ENCODE results near the gene DNAAF3.
"Not testable (repeated sequence)": the region's sequence is repeated elsewhere in the genome, so short reads cannot be mapped to it uniquely, and the experiment has no call there.

DNAAF3 gene

DNA sequence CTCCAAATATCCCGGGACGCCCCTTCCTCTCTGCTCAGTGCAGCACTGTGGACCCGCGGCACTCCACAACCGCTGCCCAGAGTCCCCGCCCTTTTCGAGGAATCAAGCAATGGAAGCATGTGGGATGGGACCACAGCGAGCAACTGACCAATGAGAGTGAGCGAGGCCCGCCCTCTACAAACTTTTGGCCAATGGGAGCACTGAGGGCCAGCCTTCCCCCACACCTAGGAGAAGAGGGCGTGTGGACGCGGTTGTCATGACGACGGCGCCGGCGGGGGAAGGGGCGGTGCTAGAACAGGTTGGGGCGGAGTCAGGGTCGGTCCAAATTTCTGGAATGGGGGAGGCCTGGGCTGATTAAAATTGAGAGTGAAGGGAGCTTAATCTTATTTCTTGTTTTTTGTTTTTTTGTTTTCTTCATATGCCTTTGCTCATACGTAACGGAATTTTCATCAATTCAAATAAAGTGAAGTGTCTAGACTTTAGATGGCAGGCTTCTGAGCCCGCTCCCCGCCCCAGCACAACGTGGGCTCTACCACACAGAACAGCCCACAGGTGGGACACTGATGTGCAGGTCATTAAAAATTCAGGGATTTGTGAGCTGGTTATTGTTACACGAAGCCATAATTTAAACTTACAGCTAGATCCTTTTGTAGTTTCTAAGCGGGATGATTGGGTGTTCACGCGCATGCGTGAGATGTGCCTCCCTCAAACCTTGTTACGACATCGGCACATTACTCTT is at the start of gene DNAAF3:
Gene DNAAF3, minus strand, starts transcription at position 84 of the 739 bp plus-strand sequence. CDS start 200 bp downstream, outside the sequence.
- Histone ChIP-seq H3K9ac (ENCODE audit: low read length) (no peak within 1 kb of the TSS), H3K36me3 (ENCODE audit: control insufficient read depth, insufficient read depth, low read length, severe bottlenecking) (no peaks in the 10 kb centered on the region), H3K4me1 (ENCODE audit: control insufficient read depth, insufficient read depth, low read length) (peaks cover 6% of the 10 kb centered on the region), H3K9me3 (ENCODE audit: control insufficient read depth, low read length) (no peaks in the 10 kb centered on the region), H3K4me3 (ENCODE audit: low read length) (peak within 1 kb of the TSS; percentile 79), H3K27me3 (replicated peaks; ENCODE audit: control insufficient read depth, insufficient read depth, low read length) (peaks cover 20% of the 10 kb centered on the region)
- peak; percentile 97 for DNase-seq (ENCODE audit: low read depth)

GRCh38 chr19:55213547-55213946 is 47.1 kb upstream of the DNAAF3 start:
- Histone ChIP-seq H3K9ac (ENCODE audit: low read length) (no peak overlapping the region), H3K9me3 (ENCODE audit: control insufficient read depth, low read length) (peaks cover 8% of the 10 kb centered on the region), H3K36me3 (ENCODE audit: control insufficient read depth, insufficient read depth, low read length, severe bottlenecking) (no peaks in the 10 kb centered on the region), H3K4me3 (ENCODE audit: low read length) (no peak overlapping the region), H3K27me3 (replicated peaks; ENCODE audit: control insufficient read depth, insufficient read depth, low read length) (no peaks in the 10 kb centered on the region), H3K4me1 (ENCODE audit: control insufficient read depth, insufficient read depth, low read length) (peaks cover 15% of the 10 kb centered on the region)
- DNase-seq (ENCODE audit: low read depth) = no peak

DNA sequence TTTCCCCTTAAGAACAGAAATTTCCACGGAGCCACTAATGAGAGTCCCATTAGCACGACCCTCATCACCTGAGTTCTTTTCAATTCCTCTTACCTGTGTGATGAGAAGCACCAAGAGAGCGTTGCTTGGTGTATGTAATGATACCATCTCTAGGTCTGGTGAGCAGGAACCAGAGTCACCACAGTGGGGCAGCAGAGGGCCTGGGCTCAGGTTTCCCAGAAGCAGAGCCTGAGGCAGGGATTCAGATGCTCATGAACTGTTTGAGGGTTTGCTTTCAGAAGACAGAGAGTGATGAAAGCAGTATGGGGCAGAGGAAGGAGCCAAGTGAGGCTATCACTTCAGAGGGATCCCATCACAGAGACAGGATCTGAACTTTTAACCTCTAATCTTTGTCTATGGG is 46.0 kb upstream of the DNAAF3 start:
- Histone ChIP-seq H3K9ac (ENCODE audit: low read length) (no peak overlapping the region), H3K27me3 (replicated peaks; ENCODE audit: control insufficient read depth, insufficient read depth, low read length) (no peaks in the 10 kb centered on the region), H3K4me1 (ENCODE audit: control insufficient read depth, insufficient read depth, low read length) (peaks cover 15% of the 10 kb centered on the region), H3K9me3 (ENCODE audit: control insufficient read depth, low read length) (peaks cover 8% of the 10 kb centered on the region), H3K4me3 (ENCODE audit: low read length) (no peak overlapping the region), H3K36me3 (ENCODE audit: control insufficient read depth, insufficient read depth, low read length, severe bottlenecking) (no peaks in the 10 kb centered on the region)
- no peak for DNase-seq (ENCODE audit: low read depth)

GRCh38 chr19:55209693-55210472 is 43.5 kb upstream of the DNAAF3 start:
- DNase-seq (ENCODE audit: low read depth) = peak; percentile 70
- H3K4me3 ChIP-seq (ENCODE audit: low read length) = no peak overlapping the region
- peaks cover 8% of the 10 kb centered on the region for H3K9me3 ChIP-seq (ENCODE audit: control insufficient read depth, low read length)
- no peaks in the 10 kb centered on the region for H3K27me3 ChIP-seq (replicated peaks; ENCODE audit: control insufficient read depth, insufficient read depth, low read length)
- H3K36me3 ChIP-seq (ENCODE audit: control insufficient read depth, insufficient read depth, low read length, severe bottlenecking) = no peaks in the 10 kb centered on the region
- peaks cover 12% of the 10 kb centered on the region for H3K4me1 ChIP-seq (ENCODE audit: control insufficient read depth, insufficient read depth, low read length)
- H3K9ac ChIP-seq (ENCODE audit: low read length) = no peak overlapping the region

DNA sequence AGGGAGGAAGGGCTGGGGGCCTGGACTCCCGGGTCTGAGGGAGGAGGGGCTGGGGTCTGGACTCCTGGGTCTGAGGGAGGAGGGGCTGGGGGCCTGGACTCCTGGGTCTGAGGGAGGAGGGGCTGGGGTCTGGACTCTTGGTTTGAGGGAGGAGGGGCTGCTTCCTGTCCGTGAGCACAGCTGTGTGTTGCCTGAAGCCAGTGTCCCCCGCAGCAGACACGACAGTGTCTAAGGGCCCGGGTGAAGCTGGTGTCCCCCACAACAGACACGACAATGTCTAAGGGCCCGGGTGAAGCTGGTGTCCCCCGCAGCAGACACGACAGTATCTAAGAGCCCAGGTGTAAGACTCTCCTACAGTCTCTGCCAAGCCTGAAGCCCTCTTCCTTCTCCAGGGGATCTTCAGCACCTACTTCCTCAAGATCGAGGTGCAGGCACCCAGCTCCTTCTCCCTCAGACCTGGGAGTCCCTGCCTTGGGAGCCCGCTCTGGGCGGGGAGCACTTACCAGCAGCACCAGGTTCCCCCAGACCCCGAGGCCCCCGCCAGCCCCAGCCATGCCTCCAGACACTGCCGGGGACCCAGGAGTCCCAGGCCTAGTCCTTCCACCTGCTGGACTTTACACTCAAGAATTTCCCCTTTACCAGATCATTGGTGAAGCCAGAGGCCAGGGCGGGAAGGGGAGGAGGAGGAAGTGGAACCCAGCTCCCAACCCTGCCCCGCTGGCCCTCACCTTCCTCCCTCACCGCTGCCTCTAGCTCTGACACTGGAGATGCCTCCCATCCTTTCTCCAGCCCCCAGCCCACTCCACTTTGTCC is 42.7 kb upstream of the DNAAF3 start, which contains the start of gene PTPRH:
Gene PTPRH, minus strand, starts transcription at position 622 of the 813 bp plus-strand sequence. Its CDS starts 68 bp downstream, at position 554.
- peaks cover 8% of the 10 kb centered on the region for H3K9me3 ChIP-seq (ENCODE audit: control insufficient read depth, low read length)
- H3K4me1 ChIP-seq (ENCODE audit: control insufficient read depth, insufficient read depth, low read length) = peaks cover 12% of the 10 kb centered on the region
- H3K4me3 ChIP-seq (ENCODE audit: low read length) = no peak within 1 kb of the TSS
- no peak within 1 kb of the TSS for H3K9ac ChIP-seq (ENCODE audit: low read length)
- no peaks in the 10 kb centered on the region for H3K27me3 ChIP-seq (replicated peaks; ENCODE audit: control insufficient read depth, insufficient read depth, low read length)
- no peaks in the 10 kb centered on the region for H3K36me3 ChIP-seq (ENCODE audit: control insufficient read depth, insufficient read depth, low read length, severe bottlenecking)
- no peak for DNase-seq (ENCODE audit: low read depth)

DNA sequence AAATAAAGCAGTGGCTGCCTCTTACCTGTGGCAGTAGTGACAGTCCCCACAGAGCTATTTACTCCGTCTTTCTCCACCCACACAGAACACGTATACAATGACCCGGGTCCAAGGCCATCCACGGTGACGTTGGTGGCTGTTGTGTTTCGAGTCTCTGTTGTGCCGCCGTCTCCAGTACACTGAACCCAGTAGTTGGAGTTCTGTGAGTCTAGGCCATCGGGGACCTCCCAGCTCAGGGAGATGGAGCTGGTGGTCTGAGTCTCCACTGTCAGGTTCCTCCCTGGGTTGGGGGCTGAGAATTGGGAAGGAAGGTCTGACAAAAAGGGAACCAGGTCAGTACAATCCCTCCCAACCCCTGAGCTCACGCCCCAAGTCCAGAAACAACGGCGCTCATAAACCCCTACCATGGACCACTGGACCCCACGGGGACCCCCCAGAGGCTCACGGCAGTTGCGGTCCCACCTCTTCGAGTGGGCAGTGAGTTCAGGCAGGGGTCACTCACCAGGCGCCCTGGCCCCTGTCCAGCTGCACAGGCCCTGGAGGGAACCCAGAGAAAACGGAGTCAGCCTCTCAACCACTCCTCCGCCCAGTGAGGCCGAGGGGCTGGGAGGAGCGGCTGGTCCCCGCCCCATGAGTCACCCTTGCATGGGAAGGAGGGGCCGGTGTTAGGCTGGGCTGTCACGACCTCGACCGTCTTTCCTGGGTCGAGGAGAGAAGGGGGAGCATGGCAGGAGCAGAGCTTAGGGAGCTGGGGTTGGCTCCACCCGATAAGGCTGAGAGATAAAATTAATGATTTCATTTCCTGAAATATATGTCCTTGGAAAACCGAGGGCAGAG is 40.5 kb upstream of the DNAAF3 start:
- no peaks in the 10 kb centered on the region for H3K36me3 ChIP-seq (ENCODE audit: control insufficient read depth, insufficient read depth, low read length, severe bottlenecking)
- peak overlapping the region; percentile 73 for H3K4me3 ChIP-seq (ENCODE audit: low read length)
- H3K9ac ChIP-seq (ENCODE audit: low read length) = peak overlapping the region; percentile 64
- H3K9me3 ChIP-seq (ENCODE audit: control insufficient read depth, low read length) = no peaks in the 10 kb centered on the region
- peak; percentile 92 for DNase-seq (ENCODE audit: low read depth)
- H3K4me1 ChIP-seq (ENCODE audit: control insufficient read depth, insufficient read depth, low read length) = peaks cover 12% of the 10 kb centered on the region
- no peaks in the 10 kb centered on the region for H3K27me3 ChIP-seq (replicated peaks; ENCODE audit: control insufficient read depth, insufficient read depth, low read length)

DNA sequence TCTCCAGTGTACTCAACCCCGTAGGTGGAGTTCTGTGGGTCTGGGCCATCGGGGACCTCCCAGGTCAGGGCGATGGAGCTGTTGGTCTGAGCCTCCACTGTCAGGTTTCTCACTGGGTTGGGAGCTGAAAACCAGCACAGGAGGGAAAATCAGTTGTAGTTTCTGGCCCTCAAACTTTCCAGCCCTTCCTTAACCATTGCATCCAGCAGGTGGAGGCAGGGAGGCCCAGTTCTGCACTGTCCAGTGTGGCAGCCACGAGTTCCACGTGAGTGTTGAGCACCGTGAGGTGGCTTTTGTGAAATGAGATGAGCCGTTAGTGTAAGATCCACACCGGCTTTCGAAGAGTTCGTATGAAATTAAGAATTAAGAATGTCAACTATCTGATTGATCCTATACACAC is 35.8 kb upstream of the DNAAF3 start:
- not testable (repeated sequence) for DNase-seq (ENCODE audit: low read depth); H3K9me3 ChIP-seq (ENCODE audit: control insufficient read depth, low read length); H3K36me3 ChIP-seq (ENCODE audit: control insufficient read depth, insufficient read depth, low read length, severe bottlenecking); H3K4me1 ChIP-seq (ENCODE audit: control insufficient read depth, insufficient read depth, low read length); H3K27me3 ChIP-seq (replicated peaks; ENCODE audit: control insufficient read depth, insufficient read depth, low read length); H3K9ac ChIP-seq (ENCODE audit: low read length); H3K4me3 ChIP-seq (ENCODE audit: low read length)

DNA sequence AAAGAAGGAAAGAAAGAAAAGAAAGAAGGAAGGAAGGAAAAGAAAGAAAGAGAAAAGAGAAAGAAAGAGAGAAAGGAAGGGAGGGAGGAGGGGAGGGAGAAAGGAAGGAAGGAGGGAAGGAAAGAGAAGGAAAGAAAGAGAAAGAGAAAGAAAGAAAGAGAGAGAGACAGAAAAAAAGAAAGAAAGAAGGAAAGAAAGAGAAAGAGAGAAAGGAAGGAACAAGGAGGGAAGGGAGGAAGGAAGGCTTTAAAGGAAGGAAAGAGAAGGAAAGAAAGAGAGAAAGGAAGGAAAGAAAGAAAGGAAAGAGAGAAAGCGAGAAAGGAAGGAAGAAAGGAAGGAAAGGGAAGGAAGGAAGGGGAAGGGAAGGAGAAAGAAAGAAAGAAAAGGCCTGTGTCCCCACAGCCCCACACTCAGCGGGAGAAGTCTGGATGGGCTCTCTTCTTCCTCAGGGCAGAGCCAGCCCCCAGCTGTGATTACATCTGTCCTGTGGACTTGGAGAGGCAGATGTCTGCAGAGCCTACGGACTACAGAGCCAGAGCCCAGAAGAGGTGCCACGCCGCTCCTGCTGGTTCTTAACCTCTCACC is 33.3 kb upstream of the DNAAF3 start:
- Histone ChIP-seq H3K36me3 (ENCODE audit: control insufficient read depth, insufficient read depth, low read length, severe bottlenecking) (no peaks in the 10 kb centered on the region), H3K9ac (ENCODE audit: low read length) (no peak overlapping the region), H3K4me1 (ENCODE audit: control insufficient read depth, insufficient read depth, low read length) (no peaks in the 10 kb centered on the region), H3K4me3 (ENCODE audit: low read length) (no peak overlapping the region), H3K27me3 (replicated peaks; ENCODE audit: control insufficient read depth, insufficient read depth, low read length) (no peaks in the 10 kb centered on the region), H3K9me3 (ENCODE audit: control insufficient read depth, low read length) (no peaks in the 10 kb centered on the region)
- DNase-seq (ENCODE audit: low read depth) = no peak

- no peaks in the 10 kb centered on the region for H3K27me3 ChIP-seq (replicated peaks; ENCODE audit: control insufficient read depth, insufficient read depth, low read length)
- no peak for DNase-seq (ENCODE audit: low read depth)
- no peaks in the 10 kb centered on the region for H3K9me3 ChIP-seq (ENCODE audit: control insufficient read depth, low read length)
- H3K36me3 ChIP-seq (ENCODE audit: control insufficient read depth, insufficient read depth, low read length, severe bottlenecking) = no peaks in the 10 kb centered on the region
- H3K4me3 ChIP-seq (ENCODE audit: low read length) = no peak overlapping the region
- no peaks in the 10 kb centered on the region for H3K4me1 ChIP-seq (ENCODE audit: control insufficient read depth, insufficient read depth, low read length)
- H3K9ac ChIP-seq (ENCODE audit: low read length) = no peak overlapping the region
Observed at GRCh38 chr19:55198651-55199050, 32.2 kb upstream of the DNAAF3 start.

DNA sequence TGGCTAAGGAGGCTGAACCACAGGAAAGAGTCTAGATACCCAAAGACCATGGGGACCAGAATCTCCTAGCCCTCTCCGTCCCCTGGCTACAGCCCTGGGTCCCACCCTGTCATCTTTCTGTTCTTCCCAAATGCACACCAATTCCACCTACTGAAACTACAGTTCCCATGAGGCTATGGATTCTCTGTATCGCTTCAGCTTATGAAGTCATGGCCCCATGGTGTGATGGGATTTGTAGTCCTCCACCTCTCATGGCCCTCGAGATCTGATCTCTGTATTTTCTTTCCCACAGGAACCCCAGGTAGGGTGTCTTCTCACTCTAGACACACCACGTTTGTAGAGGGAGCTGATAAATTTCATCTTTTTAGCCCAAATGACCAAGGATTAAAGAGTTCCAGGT is 31.1 kb upstream of the DNAAF3 start:
- DNase-seq (ENCODE audit: low read depth) = peak; percentile 12
- no peaks in the 10 kb centered on the region for H3K9me3 ChIP-seq (ENCODE audit: control insufficient read depth, low read length)
- no peak overlapping the region for H3K9ac ChIP-seq (ENCODE audit: low read length)
- no peak overlapping the region for H3K4me3 ChIP-seq (ENCODE audit: low read length)
- H3K36me3 ChIP-seq (ENCODE audit: control insufficient read depth, insufficient read depth, low read length, severe bottlenecking) = no peaks in the 10 kb centered on the region
- H3K27me3 ChIP-seq (replicated peaks; ENCODE audit: control insufficient read depth, insufficient read depth, low read length) = no peaks in the 10 kb centered on the region
- H3K4me1 ChIP-seq (ENCODE audit: control insufficient read depth, insufficient read depth, low read length) = no peaks in the 10 kb centered on the region

Measured in adipocyte (in vitro differentiated cells).